Measurements from ENCODE around the gene NMT2.

GRCh38 chr10:15106352-15107013 lies 62.0 kb downstream of the NMT2 start:
- TF ChIP-seq POLR2A (IDR thresholded peaks at IDR 0.05) (no peak), EP300 (IDR thresholded peaks at IDR 0.05) (no peak), CTCF (IDR thresholded peaks at IDR 0.05) (peak; percentile 73 to 86 (median 82))
